Activated CD4-positive, alpha-beta memory T cell treated with anti-CD3 and anti-CD28 coated beads, Interleukin-2, amount 10 ng/mL, durations not matched to agents 7 days and 5 days (primary cell): ENCODE measurements around the gene MID1. TPM values are rescaled to one million over a fixed set of nuclear protein-coding genes. Genes with fewer than 3 reads are reported as not detected.

Source experiments
- CTCF ChIA-PET: fragments of 350-600 bp; sonication (Branson Sonifier 250); formaldehyde crosslinking; loops from one replicate; lab custom pipeline; 2021; ENCODE audit warnings: antibody characterized with exemption, inconsistent platforms; lab: Charles Lee
- POLR2A ChIA-PET: fragments of 350-600 bp; sonication (Branson Sonifier 250); formaldehyde crosslinking; loops from one replicate; lab custom pipeline; 2021; ENCODE audit warnings: antibody characterized with exemption; lab: Charles Lee
- DNase-seq: peaks from one replicate; pipeline ENCODE4 v3.0.0-alpha.2; 2020
- H3K27ac Mint-ChIP-seq: one replicate; pipeline ENCODE4 v1.8.0; 2021; ENCODE audit warnings: mild to moderate bottlenecking, mixed read lengths
- H3K27me3 Mint-ChIP-seq: one replicate; pipeline ENCODE4 v1.8.0; 2021; ENCODE audit warnings: mixed read lengths
- H3K36me3 Mint-ChIP-seq: one replicate; pipeline ENCODE4 v1.8.0; 2021; ENCODE audit warnings: low read depth, mixed read lengths
- H3K4me1 Mint-ChIP-seq: one replicate; pipeline ENCODE4 v1.8.0; 2021; ENCODE audit warnings: mixed read lengths
- H3K4me3 Mint-ChIP-seq: one replicate; pipeline ENCODE4 v1.8.0; 2021; ENCODE audit warnings: mild to moderate bottlenecking, mixed read lengths
- H3K9me3 Mint-ChIP-seq: one replicate; pipeline ENCODE4 v1.8.0; 2021; ENCODE audit warnings: mixed read lengths
- total RNA-seq, 2 experiments: library from RNA; stranded (reverse); gene quantifications; one replicate each; pipeline ENCODE4 v1.2.3, GENCODE V29; 2021

Gene MID1
- total RNA-seq, 2 experiments from 2014 or later = 0.08 TPM; not detected in 1

DNA sequence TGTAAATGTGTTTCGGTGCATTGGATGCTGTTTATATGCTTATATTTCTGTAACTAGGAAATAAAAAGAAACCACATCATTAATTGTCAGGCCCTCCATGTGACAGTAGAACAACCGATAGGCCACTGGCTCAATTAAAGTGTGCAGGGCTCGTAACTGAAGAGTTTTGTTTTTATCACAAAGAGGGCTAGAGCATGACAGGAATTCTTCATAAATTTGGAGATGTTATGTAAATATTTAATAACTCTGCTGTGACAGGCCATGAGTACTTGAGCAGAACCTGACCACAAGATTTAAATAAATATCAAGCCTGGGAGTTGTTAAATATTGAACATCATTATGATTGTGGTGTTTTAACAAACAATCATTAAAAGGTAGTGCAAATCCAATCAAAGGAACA is 55.9 kb downstream of the MID1 start:
- CTCF ChIA-PET = no interaction called here
- H3K9me3 Mint-ChIP-seq = no peaks in the 10 kb centered on the region
- no peaks in the 10 kb centered on the region for H3K4me1 Mint-ChIP-seq
- POLR2A ChIA-PET = no interaction called here
- H3K4me3 Mint-ChIP-seq = no peak overlapping the region
- no peaks in the 10 kb centered on the region for H3K36me3 Mint-ChIP-seq
- DNase-seq = no peak
- no peaks in the 10 kb centered on the region for H3K27me3 Mint-ChIP-seq
- no peak overlapping the region for H3K27ac Mint-ChIP-seq

DNA sequence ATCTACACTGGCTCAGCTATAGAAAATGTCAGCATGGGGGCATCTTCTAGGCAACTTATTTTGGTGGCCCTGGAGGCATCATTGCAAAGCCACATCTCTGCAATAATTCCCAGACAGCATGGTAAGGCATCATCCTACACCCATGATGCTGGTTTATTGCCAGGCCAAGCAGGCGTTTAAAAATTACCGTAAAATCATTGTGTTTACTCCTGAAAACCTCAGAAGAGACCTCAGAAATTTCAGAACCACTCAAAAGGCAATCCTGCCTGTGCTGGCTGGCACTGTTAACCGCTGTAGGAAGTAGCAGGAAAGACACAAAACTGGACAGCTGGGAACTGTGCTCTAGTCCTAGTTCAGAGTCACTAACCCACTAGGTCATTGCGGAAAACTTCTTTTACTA is 63.2 kb downstream of the MID1 start:
- Mint-ChIP-seq H3K36me3 (no peaks in the 10 kb centered on the region), H3K27me3 (no peaks in the 10 kb centered on the region), H3K9me3 (peaks cover 2% of the 10 kb centered on the region), H3K4me1 (no peaks in the 10 kb centered on the region), H3K4me3 (no peak overlapping the region), H3K27ac (no peak overlapping the region)
- CTCF ChIA-PET = no interaction called here
- DNase-seq = no peak
- POLR2A ChIA-PET = no interaction called here

DNA sequence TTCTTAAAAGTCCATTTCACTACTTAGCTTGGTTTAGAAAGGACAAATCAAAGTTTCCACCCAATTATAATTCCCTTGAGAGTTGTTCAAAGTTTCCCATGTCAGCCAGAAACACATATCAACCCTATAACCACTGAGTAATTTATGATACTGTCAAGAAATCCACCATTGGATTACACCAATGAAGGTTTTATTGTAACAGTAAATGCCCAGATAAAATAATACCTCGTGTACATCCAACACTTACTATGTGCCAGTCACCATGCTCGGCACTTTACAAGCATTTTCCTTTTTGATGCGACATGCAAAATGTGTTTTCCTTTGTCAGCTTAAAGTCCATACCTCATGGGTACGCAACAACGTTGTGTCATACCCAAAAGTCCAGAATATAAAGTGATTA is 64.0 kb downstream of the MID1 start:
- POLR2A ChIA-PET = no interaction called here
- H3K4me1 Mint-ChIP-seq = no peaks in the 10 kb centered on the region
- H3K27me3 Mint-ChIP-seq = no peaks in the 10 kb centered on the region
- CTCF ChIA-PET = no interaction called here
- H3K9me3 Mint-ChIP-seq = peaks cover 2% of the 10 kb centered on the region
- no peak overlapping the region for H3K4me3 Mint-ChIP-seq
- no peak for DNase-seq
- H3K27ac Mint-ChIP-seq = no peak overlapping the region
- no peaks in the 10 kb centered on the region for H3K36me3 Mint-ChIP-seq

DNA sequence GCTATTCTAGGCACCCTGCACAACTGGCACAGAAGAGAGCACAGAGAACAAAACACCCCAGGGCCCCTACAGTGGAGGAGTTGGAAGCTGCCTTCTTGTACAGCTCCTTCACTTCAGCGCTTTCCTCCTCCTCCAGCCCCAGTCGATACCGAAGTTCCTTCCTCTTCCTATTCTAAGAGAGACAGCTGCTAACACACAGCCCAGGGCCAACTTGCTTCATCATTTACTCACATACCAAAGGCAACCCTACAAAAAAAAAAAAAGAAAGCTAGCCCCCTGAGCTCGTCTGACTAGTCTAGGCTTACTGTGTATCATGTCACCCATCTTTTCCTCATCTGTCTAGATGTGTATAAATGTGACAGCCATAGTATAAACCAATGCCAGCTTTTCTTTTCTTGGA is 64.5 kb downstream of the MID1 start:
- Mint-ChIP-seq H3K4me1 (no peaks in the 10 kb centered on the region), H3K4me3 (no peak overlapping the region), H3K27ac (no peak overlapping the region), H3K9me3 (peaks cover 2% of the 10 kb centered on the region), H3K27me3 (no peaks in the 10 kb centered on the region), H3K36me3 (no peaks in the 10 kb centered on the region)
- CTCF ChIA-PET = no interaction called here
- POLR2A ChIA-PET = no interaction called here
- no peak for DNase-seq

DNA sequence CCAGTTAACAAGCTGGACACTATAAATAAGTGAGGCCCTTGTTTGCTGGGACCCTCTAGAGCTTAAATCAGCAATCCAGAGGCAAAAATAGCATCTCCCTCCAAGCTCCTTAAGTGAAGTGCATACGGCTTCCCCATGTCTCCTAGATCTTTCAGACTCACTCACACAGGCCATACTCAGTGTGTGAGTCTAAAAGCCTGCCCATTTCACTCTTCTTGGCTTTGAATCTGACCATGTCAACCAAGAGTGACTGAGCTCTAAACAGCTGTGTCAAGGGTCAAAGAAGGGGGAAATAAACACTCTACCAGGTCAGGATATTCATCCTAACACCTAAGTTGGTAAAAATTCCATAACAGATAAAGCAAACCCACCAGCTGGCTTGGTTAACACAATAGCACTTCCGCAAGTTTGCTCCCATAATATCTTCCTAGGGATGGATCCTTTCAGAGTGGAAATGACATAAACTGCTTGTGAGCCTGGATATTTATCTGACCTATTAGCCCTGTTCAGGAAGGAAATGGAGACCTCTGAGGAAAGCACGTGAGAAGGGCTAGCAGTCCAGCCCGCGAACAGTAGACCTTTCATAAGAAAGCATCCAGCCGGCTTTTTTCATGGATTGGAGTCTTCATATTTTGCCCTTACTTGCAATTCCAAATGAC is 65.6 kb downstream of the MID1 start:
- DNase-seq = no peak
- no peaks in the 10 kb centered on the region for H3K4me1 Mint-ChIP-seq
- POLR2A ChIA-PET = no interaction called here
- H3K36me3 Mint-ChIP-seq = no peaks in the 10 kb centered on the region
- no peak overlapping the region for H3K27ac Mint-ChIP-seq
- CTCF ChIA-PET = no interaction called here
- H3K4me3 Mint-ChIP-seq = no peak overlapping the region
- H3K27me3 Mint-ChIP-seq = no peaks in the 10 kb centered on the region
- peaks cover 2% of the 10 kb centered on the region for H3K9me3 Mint-ChIP-seq

DNA sequence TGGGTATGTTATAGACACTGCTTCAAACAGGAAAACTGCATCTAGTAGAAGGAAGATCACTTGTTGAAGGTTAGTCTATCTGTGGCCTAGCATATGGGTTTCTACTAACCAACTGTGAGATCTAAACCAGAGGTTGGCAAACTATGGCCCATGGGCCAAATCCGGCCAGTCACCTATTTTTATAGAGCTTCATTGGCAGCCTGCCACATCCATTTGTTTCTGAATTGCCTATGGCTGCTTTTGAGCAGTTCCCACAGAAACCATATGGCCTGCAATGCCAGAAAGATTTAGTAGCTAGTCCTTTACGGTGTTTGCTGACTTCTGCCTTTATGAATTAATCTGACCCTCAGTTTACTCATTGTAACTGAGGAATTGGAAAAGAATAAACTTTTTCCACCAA is 71.1 kb downstream of the MID1 start:
- ChIA-PET CTCF (no interaction called here), POLR2A (no interaction called here)
- no peaks in the 10 kb centered on the region for H3K9me3 Mint-ChIP-seq
- no peaks in the 10 kb centered on the region for H3K4me1 Mint-ChIP-seq
- H3K36me3 Mint-ChIP-seq = no peaks in the 10 kb centered on the region
- H3K4me3 Mint-ChIP-seq = no peak overlapping the region
- H3K27ac Mint-ChIP-seq = no peak overlapping the region
- DNase-seq = no peak
- no peaks in the 10 kb centered on the region for H3K27me3 Mint-ChIP-seq

DNA sequence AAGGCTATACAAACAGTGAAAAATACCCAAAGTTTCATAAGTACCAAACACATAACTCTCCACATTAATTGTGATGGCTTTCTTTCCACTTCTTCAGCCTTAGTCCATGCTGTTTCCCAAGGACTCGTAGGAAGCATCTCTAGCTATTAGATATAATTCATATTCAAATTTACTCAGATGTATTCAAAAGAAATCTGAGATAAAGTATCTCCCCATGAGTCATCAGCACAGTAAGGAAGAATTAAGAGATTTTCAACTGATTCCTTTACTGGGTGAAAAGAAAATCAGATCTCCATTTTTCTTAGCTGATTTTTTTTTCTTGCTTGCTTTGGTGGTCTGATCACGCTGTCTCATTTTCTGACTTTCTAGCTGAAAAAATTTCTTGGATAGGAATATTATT is 71.7 kb downstream of the MID1 start:
- H3K9me3 Mint-ChIP-seq = no peaks in the 10 kb centered on the region
- H3K27me3 Mint-ChIP-seq = no peaks in the 10 kb centered on the region
- no peaks in the 10 kb centered on the region for H3K4me1 Mint-ChIP-seq
- ChIA-PET POLR2A (no interaction called here), CTCF (no interaction called here)
- no peak overlapping the region for H3K27ac Mint-ChIP-seq
- H3K4me3 Mint-ChIP-seq = no peak overlapping the region
- no peak for DNase-seq
- no peaks in the 10 kb centered on the region for H3K36me3 Mint-ChIP-seq

DNA sequence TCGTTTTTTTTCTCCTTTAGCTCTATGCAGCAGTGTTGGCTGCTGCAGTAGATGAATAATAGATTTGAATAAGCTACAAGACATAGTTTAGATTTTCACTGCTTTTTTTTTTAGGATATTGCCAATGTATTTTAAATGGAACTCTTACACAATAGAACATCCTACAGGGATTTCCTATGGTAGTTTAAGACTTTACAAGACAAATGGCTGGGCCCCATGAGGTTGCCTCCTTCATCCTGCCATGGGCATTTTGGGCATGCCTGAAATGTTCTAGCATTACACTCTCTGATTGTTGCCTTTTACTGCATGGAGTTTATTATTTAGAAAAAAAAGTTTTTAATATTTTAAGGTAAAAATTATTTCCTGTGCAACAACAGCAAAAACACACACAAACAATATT is 74.5 kb downstream of the MID1 start:
- H3K27ac Mint-ChIP-seq = no peak overlapping the region
- no peaks in the 10 kb centered on the region for H3K4me1 Mint-ChIP-seq
- no peaks in the 10 kb centered on the region for H3K9me3 Mint-ChIP-seq
- no peak for DNase-seq
- CTCF ChIA-PET = no interaction called here
- POLR2A ChIA-PET = no interaction called here
- H3K4me3 Mint-ChIP-seq = no peak overlapping the region
- no peaks in the 10 kb centered on the region for H3K36me3 Mint-ChIP-seq
- no peaks in the 10 kb centered on the region for H3K27me3 Mint-ChIP-seq

DNA sequence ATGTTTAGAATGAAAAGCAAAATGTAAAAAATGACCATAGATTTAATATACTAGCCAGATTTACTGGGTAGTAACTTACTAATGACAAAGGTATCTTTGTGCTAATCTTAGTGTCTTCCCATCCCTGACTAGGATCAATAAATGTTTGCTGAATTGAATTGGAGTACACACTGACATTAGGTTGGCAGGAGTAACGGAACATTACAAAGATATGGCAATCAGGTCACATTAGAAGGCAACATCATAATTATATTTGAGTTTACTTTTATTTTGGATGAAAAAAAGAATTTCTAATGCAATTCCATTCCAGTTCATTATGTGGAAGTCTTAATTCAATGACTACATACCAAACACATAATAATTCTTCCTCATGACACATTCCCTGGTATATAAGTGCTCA is 77.8 kb downstream of the MID1 start:
- ChIA-PET CTCF (no interaction called here), POLR2A (no interaction called here)

DNA sequence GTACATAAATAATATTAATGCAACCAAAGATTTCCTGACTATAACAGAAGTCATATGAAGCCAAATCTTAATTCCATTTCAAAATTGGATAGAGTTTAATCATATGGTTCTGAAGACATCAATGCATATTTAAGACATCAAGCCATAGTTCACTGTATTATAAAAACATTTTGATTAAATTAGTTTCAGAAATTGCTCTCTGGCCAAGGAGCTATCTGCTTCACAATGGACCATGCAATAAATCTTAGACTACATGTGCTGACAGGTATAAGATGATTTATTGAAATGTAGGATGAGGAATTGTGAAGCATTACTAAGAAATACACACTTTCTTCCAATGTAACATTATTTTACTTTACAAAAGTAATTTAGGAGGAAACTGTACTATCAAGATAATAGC is 81.6 kb downstream of the MID1 start:
- no peaks in the 10 kb centered on the region for H3K4me1 Mint-ChIP-seq
- no peak for DNase-seq
- H3K27ac Mint-ChIP-seq = no peak overlapping the region
- no peak overlapping the region for H3K4me3 Mint-ChIP-seq
- ChIA-PET CTCF (interaction anchor here (0.6 kb wide), 1 partner anchor 27 kb away, joined by 6 read pairs; no protein-coding TSS in a partner anchor), POLR2A (no interaction called here)
- no peaks in the 10 kb centered on the region for H3K9me3 Mint-ChIP-seq
- H3K27me3 Mint-ChIP-seq = no peaks in the 10 kb centered on the region
- H3K36me3 Mint-ChIP-seq = no peaks in the 10 kb centered on the region

More for the DNA sequence above, 77.8 kb downstream of the MID1 start:
- Mint-ChIP-seq H3K27ac (no peak overlapping the region), H3K36me3 (no peaks in the 10 kb centered on the region), H3K4me1 (no peaks in the 10 kb centered on the region), H3K27me3 (no peaks in the 10 kb centered on the region), H3K9me3 (no peaks in the 10 kb centered on the region), H3K4me3 (no peak overlapping the region)
- DNase-seq = no peak

DNA sequence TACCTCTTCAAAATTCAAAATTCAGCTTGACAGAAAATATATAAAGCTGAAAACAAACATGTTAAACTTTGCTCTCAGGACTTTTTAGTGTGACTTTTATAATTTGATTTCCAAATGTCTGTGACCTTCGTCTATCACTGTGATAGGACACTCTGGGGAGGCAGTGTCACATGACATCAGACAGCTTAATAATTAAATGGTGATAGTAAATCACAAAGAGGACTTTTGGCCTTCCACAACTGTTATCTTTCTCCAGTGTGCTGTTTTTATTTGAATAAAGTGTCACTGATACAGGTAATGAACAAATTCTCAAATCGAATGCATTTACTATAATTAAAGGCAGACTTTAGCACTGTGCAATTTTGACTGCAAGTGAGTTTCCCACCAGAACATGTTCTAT is 83.1 kb downstream of the MID1 start:
- no peaks in the 10 kb centered on the region for H3K27me3 Mint-ChIP-seq
- no peaks in the 10 kb centered on the region for H3K36me3 Mint-ChIP-seq
- CTCF ChIA-PET = no interaction called here
- POLR2A ChIA-PET = no interaction called here
- no peak for DNase-seq
- no peaks in the 10 kb centered on the region for H3K4me1 Mint-ChIP-seq
- H3K9me3 Mint-ChIP-seq = no peaks in the 10 kb centered on the region
- H3K27ac Mint-ChIP-seq = no peak overlapping the region
- no peak overlapping the region for H3K4me3 Mint-ChIP-seq

DNA sequence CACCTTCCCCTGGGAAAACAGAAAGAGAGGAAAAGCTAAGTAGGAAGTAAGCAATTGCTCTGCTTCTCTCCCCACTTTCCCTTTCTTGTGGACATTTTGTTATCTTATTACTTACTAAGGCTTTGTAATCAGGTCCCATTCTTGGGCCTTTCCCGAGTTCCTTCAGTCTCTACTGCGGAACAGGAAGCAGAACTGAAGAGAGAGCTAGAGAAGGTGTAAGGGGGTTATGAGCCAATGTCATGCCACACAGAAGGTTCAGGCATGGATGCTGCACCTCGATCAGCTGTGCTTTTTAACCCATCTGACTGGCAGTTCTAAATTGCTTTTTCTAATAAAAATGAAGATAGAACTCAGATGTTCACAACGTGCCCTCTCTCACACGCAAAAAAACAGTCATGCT is 83.6 kb downstream of the MID1 start:
- POLR2A ChIA-PET = no interaction called here
- H3K36me3 Mint-ChIP-seq = no peaks in the 10 kb centered on the region
- no peak overlapping the region for H3K4me3 Mint-ChIP-seq
- DNase-seq = no peak
- H3K4me1 Mint-ChIP-seq = no peaks in the 10 kb centered on the region
- no peaks in the 10 kb centered on the region for H3K9me3 Mint-ChIP-seq
- CTCF ChIA-PET = no interaction called here
- no peaks in the 10 kb centered on the region for H3K27me3 Mint-ChIP-seq
- H3K27ac Mint-ChIP-seq = no peak overlapping the region

DNA sequence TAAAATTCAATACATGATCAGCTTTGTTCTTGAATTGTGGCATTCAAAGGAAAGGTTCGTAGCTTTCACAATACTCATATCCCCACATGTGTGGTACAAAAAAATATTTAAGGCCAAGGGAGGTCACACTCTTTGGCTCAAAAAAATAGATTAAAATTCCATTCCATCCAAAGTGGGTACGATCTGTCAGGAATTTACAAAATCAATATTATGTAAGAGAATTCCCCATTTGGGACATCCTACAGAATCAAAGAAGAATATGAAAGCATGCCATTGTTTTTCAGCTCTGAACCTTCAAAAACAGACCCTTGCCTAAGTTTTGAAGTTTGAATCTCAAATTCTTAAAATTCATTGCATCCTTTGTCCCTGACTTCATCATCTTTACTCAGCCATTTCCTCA is 85.8 kb downstream of the MID1 start:
- H3K4me3 Mint-ChIP-seq = no peak overlapping the region
- H3K27ac Mint-ChIP-seq = no peak overlapping the region
- no peaks in the 10 kb centered on the region for H3K4me1 Mint-ChIP-seq
- no peak for DNase-seq
- no peaks in the 10 kb centered on the region for H3K27me3 Mint-ChIP-seq
- H3K9me3 Mint-ChIP-seq = no peaks in the 10 kb centered on the region
- CTCF ChIA-PET = no interaction called here
- POLR2A ChIA-PET = no interaction called here
- H3K36me3 Mint-ChIP-seq = no peaks in the 10 kb centered on the region

DNA sequence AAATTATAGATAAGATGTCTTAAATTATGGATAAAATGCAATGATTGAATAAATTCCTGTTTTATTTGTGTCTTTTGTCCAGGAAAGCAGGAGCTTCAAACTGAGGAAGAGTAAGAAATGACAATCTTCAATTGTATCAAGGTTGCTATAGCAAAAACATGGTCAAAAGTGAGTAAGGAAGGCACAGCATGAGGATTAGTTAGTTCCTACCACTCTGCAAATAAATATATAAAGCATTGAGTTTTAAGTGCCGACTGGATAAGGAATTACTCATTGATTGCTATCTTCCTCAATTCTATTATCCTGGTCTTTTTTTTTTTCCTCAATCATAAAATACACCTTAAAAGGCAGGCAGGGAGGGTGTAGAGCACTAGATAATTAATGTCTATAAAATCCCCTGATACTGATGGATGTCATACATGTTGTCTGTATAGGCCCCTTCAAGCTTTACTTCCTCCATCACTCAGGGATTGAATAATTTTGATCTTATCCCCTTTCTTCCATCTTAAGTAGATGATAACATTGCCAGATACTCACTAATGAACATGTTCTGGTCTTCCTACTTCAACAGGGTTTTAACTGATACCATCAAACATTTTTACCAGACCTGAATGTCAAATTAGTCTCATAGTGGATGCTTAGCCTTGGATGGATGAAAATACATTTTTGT is 86.6 kb downstream of the MID1 start:
- POLR2A ChIA-PET = no interaction called here
- Mint-ChIP-seq H3K9me3 (no peaks in the 10 kb centered on the region), H3K4me1 (no peaks in the 10 kb centered on the region), H3K27ac (no peak overlapping the region), H3K36me3 (no peaks in the 10 kb centered on the region), H3K27me3 (no peaks in the 10 kb centered on the region), H3K4me3 (no peak overlapping the region)
- CTCF ChIA-PET = no interaction called here
- DNase-seq = no peak
